GM18520 (cell line): ENCODE data around the gene RABGEF1.
"Not testable (repeated sequence)": the region's sequence is repeated elsewhere in the genome, so short reads cannot be mapped to it uniquely, and the experiment has no call there.

Experiments used
- ATAC-seq: cut with Tn5 transposase; IDR thresholded peaks from one replicate; pipeline ENCODE4 v1.9.1; 2021; ENCODE audit not compliant: unreplicated experiment

RABGEF1 gene

DNA sequence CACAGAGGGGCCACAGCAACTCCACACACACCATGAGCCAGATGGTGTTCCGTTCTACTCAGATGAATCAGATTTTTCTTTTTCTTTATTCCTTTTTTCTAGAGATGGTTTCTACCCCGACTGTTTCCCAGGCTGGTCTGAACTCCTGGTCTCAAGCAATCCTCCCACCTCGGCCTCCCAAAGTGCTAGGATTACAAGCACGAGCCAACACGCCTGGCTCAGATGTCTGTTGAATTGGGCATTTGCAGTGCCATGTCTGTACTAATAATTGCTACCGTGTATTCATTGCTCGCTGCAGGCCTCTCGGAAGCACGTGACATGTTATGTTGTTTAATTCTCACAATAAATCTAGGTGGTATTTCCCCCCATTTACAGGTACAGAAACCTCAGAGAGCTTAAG lies 67.2 kb downstream of the RABGEF1 start:
- no peak for ATAC-seq

DNA sequence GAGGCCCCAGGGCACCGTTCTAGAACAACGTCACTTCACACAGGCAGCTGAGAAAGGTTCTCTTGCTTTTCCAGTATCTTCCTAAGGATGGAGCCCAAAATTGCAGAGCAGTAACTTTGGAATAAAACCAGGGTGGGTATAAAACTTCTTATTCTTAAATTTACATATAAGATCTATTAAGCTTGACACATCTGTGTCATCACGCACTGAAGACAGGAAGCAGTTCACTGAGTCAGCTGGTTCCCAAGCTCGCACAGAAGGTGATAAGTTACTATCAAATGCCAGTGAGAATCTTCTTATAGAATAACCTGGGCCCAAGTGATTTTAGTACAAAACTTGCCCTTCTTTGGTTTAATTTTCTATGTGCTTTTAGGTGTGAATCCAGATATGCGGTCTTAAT lies 70.2 kb downstream of the RABGEF1 start:
- ATAC-seq = no peak

- ATAC-seq = not testable (repeated sequence)
Measured at GRCh38 chr7:66815186-66815875, 74.8 kb downstream of the RABGEF1 start.

GRCh38 chr7:66815951-66816350 lies 75.4 kb downstream of the RABGEF1 start:
- ATAC-seq = no peak

DNA sequence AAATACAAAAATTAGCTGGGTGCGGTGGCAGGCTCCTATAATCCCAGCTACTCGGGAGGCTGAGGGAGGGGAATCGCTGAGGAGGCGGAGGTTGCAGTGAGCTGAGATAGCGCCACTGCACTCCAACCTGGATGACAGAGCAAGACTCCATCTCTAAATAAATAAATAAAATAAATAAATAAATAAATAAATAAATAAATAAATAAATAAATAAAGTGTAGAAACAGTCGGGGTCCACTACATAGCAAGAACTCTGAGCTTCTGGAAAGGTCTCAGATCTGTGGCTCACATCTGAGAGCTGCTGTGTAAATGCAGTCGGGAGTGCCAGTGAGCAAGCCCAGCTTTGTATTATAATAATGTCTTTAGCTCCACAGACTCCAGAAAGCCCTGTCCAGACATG lies 76.1 kb downstream of the RABGEF1 start:
- ATAC-seq = not testable (repeated sequence)

GRCh38 chr7:66817208-66817795 lies 76.8 kb downstream of the RABGEF1 start:
- ATAC-seq = not testable (repeated sequence)

DNA sequence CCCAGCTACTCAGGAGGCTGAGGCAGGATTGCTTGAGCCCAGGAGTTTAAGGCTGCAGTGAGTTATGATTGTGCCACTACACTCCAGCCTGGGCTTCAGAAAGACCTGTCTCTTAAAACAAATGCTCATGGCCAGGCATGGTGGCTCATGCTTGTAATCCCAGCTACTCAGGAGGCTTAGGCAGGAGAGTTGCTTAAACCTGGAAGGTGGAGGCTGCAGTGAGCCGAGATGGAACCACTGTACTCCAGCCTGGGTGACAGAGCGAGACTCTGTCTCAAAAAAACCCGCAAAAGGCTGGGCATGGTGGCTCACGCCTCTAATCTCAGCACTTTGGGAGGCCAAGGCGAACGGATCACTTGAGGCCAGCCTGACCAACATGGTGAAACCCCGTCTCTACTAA lies 77.4 kb downstream of the RABGEF1 start:
- not testable (repeated sequence) for ATAC-seq

GRCh38 chr7:66824041-66824440 lies 83.5 kb downstream of the RABGEF1 start:
- no peak for ATAC-seq

- not testable (repeated sequence) for ATAC-seq
Measured at GRCh38 chr7:66825538-66825937, 85.0 kb downstream of the RABGEF1 start.

DNA sequence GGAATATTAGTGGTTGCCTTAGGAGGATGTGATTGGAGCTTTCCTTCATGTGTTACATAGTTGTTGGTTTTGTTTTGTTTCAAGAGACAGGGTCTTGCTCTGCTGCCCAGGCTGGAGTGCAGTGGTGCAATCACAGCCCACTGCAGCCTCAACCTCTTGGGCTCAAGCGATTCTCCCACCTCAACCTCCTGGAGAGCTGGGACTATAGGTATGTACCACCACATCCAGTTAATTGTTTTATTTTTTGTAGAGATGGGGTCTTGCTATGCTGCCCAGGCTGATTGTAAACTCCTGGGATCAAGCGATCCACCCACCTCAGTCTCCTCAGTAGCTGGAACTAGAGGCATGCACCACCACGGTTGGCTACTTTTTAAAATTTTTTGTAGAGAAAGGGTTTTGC lies 86.1 kb downstream of the RABGEF1 start:
- ATAC-seq = no peak

- ATAC-seq = not testable (repeated sequence)
Measured at GRCh38 chr7:66830976-66831375, 90.4 kb downstream of the RABGEF1 start.

DNA sequence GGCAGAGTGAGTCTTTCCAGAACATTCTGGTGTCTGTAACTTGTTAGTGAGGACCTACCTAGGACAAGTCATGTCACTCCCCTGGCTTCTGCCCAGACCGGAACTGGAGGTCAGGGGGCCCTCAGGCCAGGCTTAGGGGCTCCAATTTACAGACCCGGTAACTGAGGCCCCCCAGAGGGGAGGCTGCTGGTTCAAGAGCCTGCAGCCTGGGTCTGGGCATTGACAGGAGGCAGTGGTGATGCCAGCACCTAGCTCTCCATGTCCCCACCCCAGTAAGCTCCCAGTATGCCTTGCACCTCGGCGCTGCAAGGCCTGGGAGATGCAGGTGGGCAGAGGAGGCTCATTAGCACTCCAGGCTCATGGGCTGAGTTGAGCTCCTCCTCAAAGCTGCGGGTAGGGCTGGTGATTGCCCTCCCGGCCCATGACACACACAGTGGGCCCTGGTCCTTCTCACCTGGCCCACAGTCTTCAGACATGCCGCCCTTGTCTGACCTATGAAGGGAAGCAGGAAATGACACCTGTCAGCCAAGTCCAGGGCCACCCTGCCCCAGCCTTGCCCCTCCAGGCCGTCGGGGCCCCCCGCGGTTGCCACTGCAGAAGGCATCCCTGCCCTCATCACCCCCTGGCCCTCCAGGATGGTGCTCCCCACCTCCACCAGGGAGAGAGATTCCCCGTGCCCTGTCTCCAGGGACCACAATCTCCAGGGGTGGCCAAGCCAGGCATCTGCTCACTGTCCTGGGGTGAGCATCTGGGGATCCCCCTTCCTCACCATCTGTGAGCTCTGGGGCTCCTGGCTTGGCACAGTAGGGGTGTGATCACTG lies 92.2 kb downstream of the RABGEF1 start:
- ATAC-seq = no peak

GRCh38 chr7:66837007-66837406 lies 96.5 kb downstream of the RABGEF1 start:
- ATAC-seq = no peak

DNA sequence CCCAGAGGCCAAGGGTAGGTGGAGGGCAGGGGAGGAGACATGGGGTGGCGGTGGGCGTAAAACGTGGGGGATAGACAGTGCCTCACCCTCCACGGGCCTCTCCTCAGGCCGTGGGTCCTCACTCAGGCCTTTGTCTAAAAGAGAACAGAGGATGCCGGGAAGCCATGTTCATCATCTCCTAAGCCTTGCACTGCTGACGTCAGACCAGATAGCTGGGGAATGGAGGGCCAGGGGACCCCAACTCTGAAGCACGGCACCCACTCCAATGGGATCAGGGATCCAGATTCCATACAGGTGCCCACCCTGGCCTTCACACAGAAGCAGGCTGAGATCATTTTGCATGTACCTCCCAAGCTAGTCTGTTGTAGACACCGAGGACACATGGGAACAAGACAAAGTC lies 97.1 kb downstream of the RABGEF1 start:
- no peak for ATAC-seq

- ATAC-seq = no peak
Measured at GRCh38 chr7:66839814-66840213, 99.3 kb downstream of the RABGEF1 start.

DNA sequence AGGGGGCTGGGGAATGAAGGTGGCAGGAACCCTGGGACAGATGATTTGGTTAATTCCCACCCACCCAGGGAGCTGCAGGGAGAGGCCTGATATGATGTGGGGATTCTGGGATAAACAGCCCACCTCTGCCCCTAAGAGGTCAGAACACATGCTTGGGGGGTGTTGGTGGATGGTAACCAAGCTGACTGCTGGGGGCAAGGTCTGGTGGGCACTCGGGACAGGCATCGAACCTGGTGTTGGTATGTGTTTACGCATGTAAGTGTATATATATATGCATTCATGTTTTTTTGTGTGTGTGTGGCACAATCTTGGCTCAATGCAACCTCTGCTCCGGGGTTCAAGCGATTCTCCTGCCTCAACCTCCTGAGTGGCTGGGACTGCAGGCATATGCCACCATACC lies 99.8 kb downstream of the RABGEF1 start:
- ATAC-seq = no peak

DNA sequence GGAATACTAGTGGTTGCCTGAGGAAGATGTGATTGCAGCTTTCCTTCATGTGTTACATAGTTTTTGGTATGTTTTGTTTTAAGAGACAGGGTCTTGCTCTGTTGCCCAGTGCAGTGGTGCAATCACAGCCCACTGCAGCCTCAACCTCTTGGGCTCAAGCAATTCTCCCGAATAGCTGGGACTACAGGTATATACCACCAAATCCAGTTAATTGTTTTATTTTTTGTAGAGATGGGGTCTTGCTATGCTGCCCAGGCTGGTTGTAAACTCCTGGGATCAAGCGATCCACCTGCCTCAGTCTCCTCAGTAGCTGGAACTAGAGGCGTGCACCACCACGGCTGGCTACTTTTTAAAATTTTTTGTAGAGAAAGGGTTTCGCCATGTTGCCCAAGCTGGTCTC lies 101.4 kb downstream of the RABGEF1 start:
- no peak for ATAC-seq

DNA sequence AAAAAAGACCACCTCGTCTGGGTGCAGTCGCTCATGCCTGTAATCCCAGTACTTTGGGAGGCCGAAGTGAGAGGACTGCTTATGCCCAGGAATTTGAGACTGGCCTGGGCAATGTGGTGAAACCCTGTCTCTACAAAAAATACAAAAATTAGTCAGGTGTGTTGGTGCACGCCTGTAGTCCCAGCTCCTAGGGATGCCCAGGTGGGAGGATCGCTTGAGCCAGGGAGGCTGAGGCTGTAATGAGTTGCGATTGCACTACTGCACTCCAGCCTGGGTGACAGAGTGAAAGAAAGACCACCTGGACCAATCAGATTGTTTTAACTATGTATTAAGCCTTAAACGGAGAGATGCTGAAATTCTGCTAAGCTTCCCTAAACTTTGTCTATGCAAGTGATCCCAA lies 103.0 kb downstream of the RABGEF1 start:
- not testable (repeated sequence) for ATAC-seq

- peak; percentile 87 for ATAC-seq
Measured at GRCh38 chr7:66844552-66845378, 104.2 kb downstream of the RABGEF1 start.

DNA sequence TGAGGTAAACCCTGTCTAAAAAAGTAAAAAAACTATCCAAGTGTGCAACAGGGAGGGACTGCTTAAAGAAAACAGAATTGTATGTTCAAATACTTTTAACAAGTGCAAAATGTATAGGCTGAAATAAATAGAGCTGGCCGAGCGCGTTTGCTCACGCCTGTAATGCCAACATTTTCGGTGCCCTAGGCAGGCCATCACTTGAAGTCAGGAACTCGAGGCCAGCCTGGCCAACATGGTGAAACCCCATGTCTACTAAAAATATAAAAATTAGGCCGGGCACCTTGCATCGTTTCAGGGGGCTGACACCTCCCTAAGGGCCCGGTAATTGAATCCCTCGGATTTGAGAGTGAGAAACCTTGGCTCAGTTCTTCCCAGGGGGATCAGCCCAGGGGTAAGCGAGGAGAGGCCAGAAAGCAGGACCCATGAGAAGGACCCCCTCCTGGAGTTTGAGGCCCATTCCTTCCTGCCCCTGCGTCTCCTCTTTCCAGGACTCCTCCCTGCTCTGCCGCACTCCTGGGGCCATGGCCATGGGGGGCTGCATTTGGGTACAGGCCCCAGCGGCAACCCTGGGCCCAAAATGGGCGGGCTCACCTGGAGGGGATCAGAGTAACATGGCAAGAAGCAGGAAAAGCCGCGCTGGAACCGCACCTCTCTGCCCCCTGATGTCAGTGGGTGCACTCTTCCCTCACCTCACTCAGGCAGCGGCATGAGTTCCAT lies 105.0 kb downstream of the RABGEF1 start:
- no peak for ATAC-seq

DNA sequence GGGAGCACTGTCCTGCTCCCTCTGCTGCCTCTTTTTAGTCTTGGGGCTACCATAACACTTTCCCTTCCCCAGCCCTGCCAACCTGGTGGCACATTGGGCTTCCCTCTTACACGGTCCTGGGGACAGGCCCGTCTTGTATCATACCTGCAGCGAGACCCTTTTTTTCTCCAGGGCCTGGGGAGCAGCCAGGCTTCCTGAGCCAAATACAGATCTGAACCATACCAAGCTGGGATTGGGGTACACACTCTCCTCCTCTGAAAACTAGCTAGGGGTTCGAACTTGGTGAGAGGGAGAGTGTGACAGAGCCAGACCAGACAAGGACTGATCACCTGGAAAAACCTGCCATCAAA lies 105.5 kb downstream of the RABGEF1 start:
- not testable (repeated sequence) for ATAC-seq
